Measurements from ENCODE around the gene CNP. TPM values are rescaled to one million over a fixed set of nuclear protein-coding genes. Genes with fewer than 3 reads are reported as not detected.

CNP gene
- total RNA-seq, 1 experiment from 2014 or later = 78.5 TPM

GRCh38 chr17:41986634-41987033, 20.0 kb downstream of the CNP start:
- Histone ChIP-seq H3K27me3 (ENCODE audit: insufficient read depth, low read length) (no peaks in the 10 kb centered on the region), H3K23ac (ENCODE audit: insufficient read length, low read depth, low read length) (no peak overlapping the region), H3K23me2 (ENCODE audit: insufficient read length, low read depth, low read length, poor library complexity, severe bottlenecking) (no peaks in the 10 kb centered on the region), H3K79me2 (ENCODE audit: insufficient read depth, low read length) (no peaks in the 10 kb centered on the region), H3K9ac (ENCODE audit: extremely low read depth, insufficient read length, low read length) (no peak overlapping the region), H2BK12ac (ENCODE audit: insufficient read length, low read depth, low read length) (no peak overlapping the region), H3K4me2 (ENCODE audit: insufficient read depth, insufficient read length, low read length) (no peak overlapping the region), H3K79me1 (ENCODE audit: insufficient read depth, low read depth, low read length, poor library complexity, severe bottlenecking) (no peaks in the 10 kb centered on the region), H2BK15ac (ENCODE audit: low read depth, low read length) (no peak overlapping the region), H3K27ac (ENCODE audit: insufficient read length, low read depth, low read length) (no peak overlapping the region), H2BK20ac (ENCODE audit: low read depth, low read length, poor library complexity, severe bottlenecking) (no peak overlapping the region), H2AK5ac (ENCODE audit: insufficient read length, low read length) (no peak overlapping the region), H4K5ac (ENCODE audit: insufficient read length, low read depth, low read length) (no peak overlapping the region), H2AFZ (ENCODE audit: low read length) (no peak overlapping the region), H4K8ac (replicated peaks; ENCODE audit: insufficient read length, low read depth, low read length) (no peak overlapping the region), H3K4me1 (ENCODE audit: insufficient read depth, low read length) (no peaks in the 10 kb centered on the region), H3K14ac (ENCODE audit: insufficient read depth, low read length) (no peak overlapping the region), H2BK5ac (ENCODE audit: insufficient read length, low read length) (no peak overlapping the region), H3K18ac (ENCODE audit: insufficient read length, low read depth, low read length) (no peak overlapping the region), H4K20me1 (ENCODE audit: control insufficient read depth, insufficient read depth, insufficient read length) (no peaks in the 10 kb centered on the region), H3K9me3 (ENCODE audit: control insufficient read depth, low read depth, low read length) (no peaks in the 10 kb centered on the region), H3K56ac (ENCODE audit: insufficient read length, low read depth, low read length) (no peak overlapping the region), H3K4ac (ENCODE audit: low read depth, low read length) (no peak overlapping the region), H2BK120ac (ENCODE audit: low read depth, low read length, poor library complexity, severe bottlenecking) (no peak overlapping the region), H4K91ac (ENCODE audit: insufficient read length, low read depth, low read length) (no peak overlapping the region), H3T11ph (ENCODE audit: low read length) (no peak overlapping the region)
- Mint-ChIP-seq H3K9me3 (no peaks in the 10 kb centered on the region), H3K27me3 (ENCODE audit: low read depth) (no peaks in the 10 kb centered on the region), H3K4me1 (no peaks in the 10 kb centered on the region), H3K4me3 (no peak overlapping the region), H3K27ac (no peak overlapping the region), H3K36me3 (ENCODE audit: insufficient read depth in 1 of 3, low read depth in 3 of 3) (peaks cover 56 to 98% (median 94%) of the 10 kb centered on the region in 3 experiments; a peak in 6 of 7 replicates)
- TF ChIP-seq, protein P1, sequence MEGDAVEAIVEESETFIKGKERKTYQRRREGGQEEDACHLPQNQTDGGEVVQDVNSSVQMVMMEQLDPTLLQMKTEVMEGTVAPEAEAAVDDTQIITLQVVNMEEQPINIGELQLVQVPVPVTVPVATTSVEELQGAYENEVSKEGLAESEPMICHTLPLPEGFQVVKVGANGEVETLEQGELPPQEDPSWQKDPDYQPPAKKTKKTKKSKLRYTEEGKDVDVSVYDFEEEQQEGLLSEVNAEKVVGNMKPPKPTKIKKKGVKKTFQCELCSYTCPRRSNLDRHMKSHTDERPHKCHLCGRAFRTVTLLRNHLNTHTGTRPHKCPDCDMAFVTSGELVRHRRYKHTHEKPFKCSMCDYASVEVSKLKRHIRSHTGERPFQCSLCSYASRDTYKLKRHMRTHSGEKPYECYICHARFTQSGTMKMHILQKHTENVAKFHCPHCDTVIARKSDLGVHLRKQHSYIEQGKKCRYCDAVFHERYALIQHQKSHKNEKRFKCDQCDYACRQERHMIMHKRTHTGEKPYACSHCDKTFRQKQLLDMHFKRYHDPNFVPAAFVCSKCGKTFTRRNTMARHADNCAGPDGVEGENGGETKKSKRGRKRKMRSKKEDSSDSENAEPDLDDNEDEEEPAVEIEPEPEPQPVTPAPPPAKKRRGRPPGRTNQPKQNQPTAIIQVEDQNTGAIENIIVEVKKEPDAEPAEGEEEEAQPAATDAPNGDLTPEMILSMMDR (conservative IDR thresholded peaks at IDR 0.05) = no peak
- DNase-seq = no peak
- whole genome bisulfite sequencing (ENCODE audit: extremely low coverage, insufficient read length, low lambda C conversion rate) = no CpG with 5 or more reads among the region's 1 CpG
